Brain pericyte (primary cell): ENCODE measurements around the gene FAM72B.
"Not testable (repeated sequence)": the region's sequence is repeated elsewhere in the genome, so short reads cannot be mapped to it uniquely, and the experiment has no call there.

Experiments
- DNase-seq: peaks from one replicate; pipeline ENCODE4 v3.0.0-alpha.2; 2012; ENCODE audit warnings: low read depth, low spot score

Gene FAM72B

GRCh38 chr1:121152788-121153187, 31.4 kb downstream of the FAM72B start:
- DNase-seq = not testable (repeated sequence)

- not testable (repeated sequence) for DNase-seq
Measured at GRCh38 chr1:121151294-121151693, 32.8 kb downstream of the FAM72B start.

- DNase-seq = not testable (repeated sequence)
Measured at GRCh38 chr1:121148489-121149190, 35.5 kb downstream of the FAM72B start.

- not testable (repeated sequence) for DNase-seq
Measured at GRCh38 chr1:121140393-121140792, 43.7 kb downstream of the FAM72B start.

GRCh38 chr1:121131494-121131893, 52.6 kb downstream of the FAM72B start:
- not testable (repeated sequence) for DNase-seq

- not testable (repeated sequence) for DNase-seq
Measured at GRCh38 chr1:121118480-121118824, 65.7 kb downstream of the FAM72B start.
